Measurements from ENCODE around the gene LELP1. TPM values are rescaled to one million over a fixed set of nuclear protein-coding genes. Genes with fewer than 3 reads are reported as not detected.
A peak's percentile ranks its signal among the peaks of the same experiment; 100 is the strongest.

LELP1 gene
- total and polyA plus RNA-seq, 9 of the 15 experiments (the other 6 are each of a cell fraction or from before 2014, with no cell fraction given), result not detected

DNA sequence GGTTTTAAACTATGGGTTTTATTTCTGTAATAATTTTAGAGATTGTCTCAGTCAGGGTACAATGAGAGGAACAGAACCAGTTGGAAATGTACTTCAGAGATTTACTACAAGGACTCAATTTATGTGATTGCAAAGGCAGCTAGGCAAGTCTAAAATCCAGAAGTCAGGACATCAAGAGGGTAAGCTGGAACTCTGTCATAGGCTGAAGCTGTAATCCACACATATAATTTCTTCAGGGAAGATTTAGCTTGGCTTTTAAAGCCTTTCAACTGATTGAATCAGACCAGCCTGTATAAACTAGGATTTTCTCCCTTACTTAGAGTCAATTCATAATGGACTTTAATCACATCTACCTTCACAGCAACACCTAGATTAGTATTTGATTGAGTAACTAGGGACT lies 24.3 kb upstream of the LELP1 start:
- CTCF ChIA-PET (ENCODE audit: low intra/inter-chr PET ratio), result no interaction called here
- H3K9me1 ChIP-seq (ENCODE audit: control insufficient read depth, insufficient read depth, low read length), result no peaks in the 10 kb centered on the region
- peak; percentile 15 for FAIRE-seq

More for the DNA sequence above, 24.3 kb upstream of the LELP1 start:
- no peaks in the 10 kb centered on the region for H3K4me1 ChIP-seq (replicated peaks in 1 of 2; ENCODE audit: control insufficient read depth in 2 of 2, insufficient read depth in 2 of 2, low read length in 2 of 2)
- no peak overlapping the region for H3K4me3 ChIP-seq
- ATAC-seq, result no peak
- intact Hi-C loops (cut with micrococcal nuclease) (no loop called here), in situ Hi-C loops (cut with MboI) (loop anchor here (25.0 kb wide), 1 partner anchor 217 kb away; the partner anchor contains the start of gene SPRR4)
- BruUV-seq (replicated peaks), result no TSS peak
- peaks cover 3 to 5% of the 10 kb centered on the region in 2 experiments; a peak in 1 of 5 replicates for H3K27me3 ChIP-seq (ENCODE audit: control insufficient read depth in 2 of 2, insufficient read depth in 2 of 2, low read length in 2 of 2)
- no peak overlapping the region for H2AFZ ChIP-seq (ENCODE audit: low read depth, low read length)
- POLR2A ChIA-PET, result no interaction called here
- no peaks in the 10 kb centered on the region for H4K20me1 ChIP-seq (replicated peaks; ENCODE audit: control insufficient read depth, insufficient read depth, low read length)
- H3K79me2 ChIP-seq (ENCODE audit: control insufficient read depth, insufficient read depth, low read length), result no peaks in the 10 kb centered on the region
- no peaks in the 10 kb centered on the region for H3K9me3 ChIP-seq (replicated peaks; ENCODE audit: control insufficient read depth, insufficient read depth, low read depth, low read length)
- no peak overlapping the region for H3K4me2 ChIP-seq (ENCODE audit: insufficient read depth, low read length)
- H3K36me3 ChIP-seq (ENCODE audit: control insufficient read depth, insufficient read depth, low read length), result no peaks in the 10 kb centered on the region
- no peak for TF ChIP-seq EP400 (IDR thresholded peaks at IDR 0.05)
- TF ChIP-seq KLF10 (CRISPR knock-in tag; IDR thresholded peaks at IDR 0.05), result no peak
- TF ChIP-seq TAF7 (tag; IDR thresholded peaks at IDR 0.05), result no peak
- TF ChIP-seq, protein P1, sequence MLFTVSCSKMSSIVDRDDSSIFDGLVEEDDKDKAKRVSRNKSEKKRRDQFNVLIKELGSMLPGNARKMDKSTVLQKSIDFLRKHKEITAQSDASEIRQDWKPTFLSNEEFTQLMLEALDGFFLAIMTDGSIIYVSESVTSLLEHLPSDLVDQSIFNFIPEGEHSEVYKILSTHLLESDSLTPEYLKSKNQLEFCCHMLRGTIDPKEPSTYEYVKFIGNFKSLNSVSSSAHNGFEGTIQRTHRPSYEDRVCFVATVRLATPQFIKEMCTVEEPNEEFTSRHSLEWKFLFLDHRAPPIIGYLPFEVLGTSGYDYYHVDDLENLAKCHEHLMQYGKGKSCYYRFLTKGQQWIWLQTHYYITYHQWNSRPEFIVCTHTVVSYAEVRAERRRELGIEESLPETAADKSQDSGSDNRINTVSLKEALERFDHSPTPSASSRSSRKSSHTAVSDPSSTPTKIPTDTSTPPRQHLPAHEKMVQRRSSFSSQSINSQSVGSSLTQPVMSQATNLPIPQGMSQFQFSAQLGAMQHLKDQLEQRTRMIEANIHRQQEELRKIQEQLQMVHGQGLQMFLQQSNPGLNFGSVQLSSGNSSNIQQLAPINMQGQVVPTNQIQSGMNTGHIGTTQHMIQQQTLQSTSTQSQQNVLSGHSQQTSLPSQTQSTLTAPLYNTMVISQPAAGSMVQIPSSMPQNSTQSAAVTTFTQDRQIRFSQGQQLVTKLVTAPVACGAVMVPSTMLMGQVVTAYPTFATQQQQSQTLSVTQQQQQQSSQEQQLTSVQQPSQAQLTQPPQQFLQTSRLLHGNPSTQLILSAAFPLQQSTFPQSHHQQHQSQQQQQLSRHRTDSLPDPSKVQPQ (CRISPR knock-in tag; IDR thresholded peaks at IDR 0.05; ENCODE audit: borderline replicate concordance), result no peak
- no peak for TF ChIP-seq TAF1 (IDR thresholded peaks at IDR 0.05; ENCODE audit: control insufficient read depth, extremely low read depth, insufficient read depth, low read length, severe bottlenecking)
- no peak for TF ChIP-seq XRCC4 (IDR thresholded peaks at IDR 0.05; ENCODE audit: extremely low read depth, insufficient read depth, insufficient read length)
- TF ChIP-seq OTX1 (CRISPR knock-in tag; IDR thresholded peaks at IDR 0.05), result no peak
- no peak overlapping the region for H3K27ac ChIP-seq (ENCODE audit: extremely low read depth, low read depth, low read length)
- no peak for DNase-seq (ENCODE audit: extremely low read depth in 1 of 4, low spot score in 3 of 4)
- no peak overlapping the region for H3K9ac ChIP-seq (ENCODE audit: insufficient read depth in 1 of 2, low read depth in 2 of 2, low read length in 2 of 2)
